Measurements from ENCODE around the gene FBP1.

GRCh38 chr9:94610181-94610606 lies 29.1 kb downstream of the FBP1 start:
- TF ChIP-seq CTCF (conservative IDR thresholded peaks at IDR 0.05 in 1 of 2, IDR thresholded peaks at IDR 0.05 in 1 of 2; ENCODE audit: low read depth in 1 of 2, low read length in 2 of 2) (no peak), EZH2 (IDR thresholded peaks at IDR 0.05; ENCODE audit: low read length, missing control alignments) (no peak)
